KMS-11 (cell line): Measurements from ENCODE around the gene AUTS2.

Experiments
- H2AFZ ChIP-seq: fragments of 200-600 bp; sonication (generic); 2 replicates; pipeline ENCODE4 v1.6.1; 2016; ENCODE audit warnings: antibody characterized with exemption, mixed run types, low read depth
- H3K27ac ChIP-seq: fragments of 200-600 bp; sonication (generic); 2 replicates; pipeline ENCODE4 v1.6.1; 2016; ENCODE audit warnings: mild to moderate bottlenecking, mixed run types
- H3K27me3 ChIP-seq: fragments of 200-600 bp; sonication (generic); 2 replicates; pipeline ENCODE4 v1.6.1; 2017; ENCODE audit warnings: mild to moderate bottlenecking, low read depth, mixed run types, moderate library complexity; ENCODE audit not compliant: insufficient read depth
- H3K36me3 ChIP-seq: fragments of 200-600 bp; sonication (generic); 2 replicates; pipeline ENCODE4 v1.6.1; 2017; ENCODE audit warnings: mild to moderate bottlenecking, mixed run types; ENCODE audit not compliant: insufficient read depth
- H3K4me1 ChIP-seq: fragments of 200-600 bp; sonication (generic); 2 replicates; pipeline ENCODE4 v1.6.1; 2016; ENCODE audit warnings: mild to moderate bottlenecking, low read depth, mixed run types; ENCODE audit not compliant: poor library complexity, severe bottlenecking
- H3K4me2 ChIP-seq: fragments of 200-600 bp; sonication (generic); 2 replicates; pipeline ENCODE4 v1.7.0; 2016; ENCODE audit warnings: mild to moderate bottlenecking, mixed run types
- H3K4me3 ChIP-seq: fragments of 200-600 bp; sonication (generic); IDR thresholded peaks from 2 replicates; pipeline ENCODE4 v1.6.1; 2017; ENCODE audit warnings: low read depth, low read length, mixed read lengths; ENCODE audit not compliant: insufficient read depth
- H3K79me2 ChIP-seq: fragments of 200-600 bp; sonication (generic); 2 replicates; pipeline ENCODE4 v1.6.1; 2016; ENCODE audit warnings: low read depth, mixed run types; ENCODE audit not compliant: insufficient read depth
- H3K9ac ChIP-seq: fragments of 200-600 bp; sonication (generic); 2 replicates; pipeline ENCODE4 v1.6.1; 2016; ENCODE audit warnings: mild to moderate bottlenecking, mixed run types
- H4K20me1 ChIP-seq: fragments of 200-600 bp; sonication (generic); 2 replicates; pipeline ENCODE4 v1.6.1; 2016; ENCODE audit warnings: mild to moderate bottlenecking, mixed run types; ENCODE audit not compliant: insufficient read depth
- TF ChIP-seq, protein P1 (sequence below): fragments of 200-600 bp; sonication (generic); conservative IDR thresholded peaks from 2 replicates; pipeline ENCODE4 v1.6.1; 2017; ENCODE audit warnings: low read depth, mild to moderate bottlenecking, antibody characterized with exemption, low read length, moderate library complexity, mixed read lengths

AUTS2 gene

DNA sequence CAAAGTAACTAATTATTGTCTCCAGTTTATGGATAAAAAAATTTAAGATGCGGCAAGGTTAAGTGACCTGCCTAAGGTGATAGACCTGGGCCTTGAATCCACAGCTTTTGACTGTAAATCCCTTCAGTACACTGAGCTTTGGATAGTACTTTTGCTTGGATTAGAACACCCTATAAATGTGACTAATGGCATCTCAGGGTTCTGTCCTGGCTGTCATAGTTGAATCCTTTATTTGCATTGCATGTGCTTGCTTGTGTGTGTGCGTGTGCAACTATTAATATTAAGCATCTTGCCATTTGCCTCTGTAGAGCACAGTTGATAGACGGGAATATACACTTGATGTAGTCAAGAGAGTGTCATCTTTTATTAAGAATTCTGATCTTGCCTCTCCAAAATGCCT, 228.0 kb downstream of the AUTS2 start:
- Histone ChIP-seq H4K20me1 (no peaks in the 10 kb centered on the region), H3K79me2 (no peaks in the 10 kb centered on the region), H3K4me2 (no peak overlapping the region), H3K27me3 (no peaks in the 10 kb centered on the region), H3K27ac (no peak overlapping the region), H3K9ac (no peak overlapping the region), H2AFZ (no peak overlapping the region), H3K4me3 (no peak overlapping the region), H3K4me1 (no peaks in the 10 kb centered on the region), H3K36me3 (no peaks in the 10 kb centered on the region)
- TF ChIP-seq, protein P1, sequence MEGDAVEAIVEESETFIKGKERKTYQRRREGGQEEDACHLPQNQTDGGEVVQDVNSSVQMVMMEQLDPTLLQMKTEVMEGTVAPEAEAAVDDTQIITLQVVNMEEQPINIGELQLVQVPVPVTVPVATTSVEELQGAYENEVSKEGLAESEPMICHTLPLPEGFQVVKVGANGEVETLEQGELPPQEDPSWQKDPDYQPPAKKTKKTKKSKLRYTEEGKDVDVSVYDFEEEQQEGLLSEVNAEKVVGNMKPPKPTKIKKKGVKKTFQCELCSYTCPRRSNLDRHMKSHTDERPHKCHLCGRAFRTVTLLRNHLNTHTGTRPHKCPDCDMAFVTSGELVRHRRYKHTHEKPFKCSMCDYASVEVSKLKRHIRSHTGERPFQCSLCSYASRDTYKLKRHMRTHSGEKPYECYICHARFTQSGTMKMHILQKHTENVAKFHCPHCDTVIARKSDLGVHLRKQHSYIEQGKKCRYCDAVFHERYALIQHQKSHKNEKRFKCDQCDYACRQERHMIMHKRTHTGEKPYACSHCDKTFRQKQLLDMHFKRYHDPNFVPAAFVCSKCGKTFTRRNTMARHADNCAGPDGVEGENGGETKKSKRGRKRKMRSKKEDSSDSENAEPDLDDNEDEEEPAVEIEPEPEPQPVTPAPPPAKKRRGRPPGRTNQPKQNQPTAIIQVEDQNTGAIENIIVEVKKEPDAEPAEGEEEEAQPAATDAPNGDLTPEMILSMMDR = no peak

DNA sequence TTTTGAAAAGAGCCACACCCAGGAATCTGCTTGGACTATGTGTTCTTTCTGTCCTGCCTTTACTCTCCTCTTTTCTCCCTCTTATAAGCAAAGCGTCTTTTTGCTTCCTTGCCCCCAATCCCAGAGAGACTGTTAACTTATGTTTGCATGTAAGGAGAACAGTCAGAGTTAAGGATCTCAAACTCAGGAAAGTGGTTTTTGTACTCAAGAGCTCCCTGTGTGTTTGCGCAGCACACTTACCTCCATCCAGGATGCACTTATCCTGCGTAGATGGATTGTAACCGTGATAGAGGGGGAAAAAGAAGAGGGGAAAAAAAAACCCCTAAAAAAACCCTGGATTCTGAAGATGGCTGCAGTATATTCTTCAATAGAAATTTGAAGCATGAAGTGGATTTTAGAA, 228.9 kb downstream of the AUTS2 start:
- TF ChIP-seq, protein P1 = no peak
- no peak overlapping the region for H3K27ac ChIP-seq

DNA sequence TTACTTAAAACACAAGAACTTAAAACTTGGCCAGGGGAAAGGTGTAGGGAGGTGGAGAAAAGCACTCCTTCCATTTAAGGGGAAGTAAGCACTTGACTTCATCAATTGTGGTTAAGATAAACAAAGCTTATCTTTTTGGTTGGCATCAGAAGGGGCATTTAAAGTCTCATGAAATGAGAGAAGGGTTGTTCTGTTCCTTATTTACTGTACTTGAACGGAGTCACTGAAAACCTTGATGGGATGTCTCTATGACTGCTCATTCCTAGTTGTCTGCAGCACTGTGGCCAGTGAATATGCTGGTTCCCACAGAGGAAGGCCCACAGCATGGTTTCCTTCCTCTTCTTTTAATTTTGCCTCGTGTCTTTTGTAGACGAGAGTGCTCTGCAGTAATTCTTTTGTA, 229.3 kb downstream of the AUTS2 start:
- H3K36me3 ChIP-seq = no peaks in the 10 kb centered on the region
- H4K20me1 ChIP-seq = no peaks in the 10 kb centered on the region
- H3K9ac ChIP-seq = no peak overlapping the region
- H3K4me2 ChIP-seq = no peak overlapping the region
- no peak overlapping the region for H2AFZ ChIP-seq
- H3K27ac ChIP-seq = no peak overlapping the region
- no peak overlapping the region for H3K4me3 ChIP-seq
- no peaks in the 10 kb centered on the region for H3K79me2 ChIP-seq
- no peaks in the 10 kb centered on the region for H3K4me1 ChIP-seq
- no peaks in the 10 kb centered on the region for H3K27me3 ChIP-seq
- TF ChIP-seq, protein P1 = no peak

More for the DNA sequence above, 228.9 kb downstream of the AUTS2 start:
- no peaks in the 10 kb centered on the region for H3K36me3 ChIP-seq
- no peak overlapping the region for H3K4me2 ChIP-seq
- H2AFZ ChIP-seq = no peak overlapping the region
- no peaks in the 10 kb centered on the region for H3K79me2 ChIP-seq
- H3K4me3 ChIP-seq = no peak overlapping the region
- H4K20me1 ChIP-seq = no peaks in the 10 kb centered on the region
- H3K4me1 ChIP-seq = no peaks in the 10 kb centered on the region
- H3K9ac ChIP-seq = no peak overlapping the region
- H3K27me3 ChIP-seq = no peaks in the 10 kb centered on the region

DNA sequence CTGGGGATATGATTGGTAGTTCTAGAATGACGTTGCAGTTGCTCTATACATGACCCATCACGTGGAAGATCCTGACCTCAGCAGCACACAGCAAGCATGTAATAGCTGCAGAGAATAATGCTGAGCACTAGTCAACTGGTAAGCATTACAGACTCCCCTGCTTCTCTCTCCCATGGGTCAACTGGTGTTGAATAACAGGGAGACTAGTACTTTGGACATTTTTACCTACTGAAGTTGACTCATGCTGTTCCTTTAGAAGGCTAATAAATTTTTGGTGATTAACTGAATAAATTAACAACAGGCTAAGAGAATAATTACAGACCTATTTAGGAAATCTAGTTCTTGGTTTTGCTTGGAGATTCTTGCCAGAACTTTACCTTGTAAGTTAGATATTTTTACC, 234.1 kb downstream of the AUTS2 start:
- H3K4me1 ChIP-seq = no peaks in the 10 kb centered on the region

More for the DNA sequence above, 234.1 kb downstream of the AUTS2 start:
- Histone ChIP-seq H4K20me1 (no peaks in the 10 kb centered on the region), H3K79me2 (no peaks in the 10 kb centered on the region), H3K27ac (no peak overlapping the region), H3K9ac (no peak overlapping the region), H3K27me3 (no peaks in the 10 kb centered on the region), H3K4me2 (no peak overlapping the region), H3K4me3 (no peak overlapping the region), H2AFZ (no peak overlapping the region), H3K36me3 (no peaks in the 10 kb centered on the region)
- TF ChIP-seq, protein P1 = no peak
